H1 (cell line): ENCODE results near the gene PLCB4. TPM values are rescaled to one million over a fixed set of nuclear protein-coding genes. Genes with fewer than 3 reads are reported as not detected.

ENCODE experiments used
- CTCF ChIA-PET: fragments of 300-600 bp; sonication (Branson Sonifier 250); formaldehyde crosslinking; loops from one replicate; lab custom pipeline; 2021; ENCODE audit not compliant: partially characterized antibody; lab: Charles Lee
- POLR2A ChIA-PET: fragments of 300-600 bp; sonication (Branson Sonifier 250); formaldehyde crosslinking; loops from one replicate; lab custom pipeline; 2021; ENCODE audit warnings: inconsistent platforms; ENCODE audit not compliant: partially characterized antibody; lab: Charles Lee
- DNase-seq, 2 experiments: peaks; one replicate each; pipeline versions ENCODE4 v3.0.0 to v3.0.0-alpha.2; 2010 to 2022; ENCODE audit warnings: low spot score in 2 of 2, low read depth in 1 of 2, mixed read lengths in 1 of 2
- FAIRE-seq: peaks from 2 replicates; lab custom pipeline; 2011; peaks lifted over from hg19 to GRCh38; lab: Jason Lieb, UNC
- H2AFZ ChIP-seq: 2 replicates; pipeline ENCODE4 v1.8.1; 2012; ENCODE audit warnings: low read length, inconsistent platforms
- H2AK5ac ChIP-seq: 2 replicates; pipeline ENCODE4 v1.6.1; 2013; ENCODE audit warnings: low read depth, low read length
- H2BK120ac ChIP-seq: replicated peaks from 2 replicates; pipeline ENCODE3; 2013; ENCODE audit warnings: low read depth, low read length, inconsistent platforms
- H2BK12ac ChIP-seq: 2 replicates; pipeline ENCODE4 v1.6.1; 2013; ENCODE audit warnings: low read depth, low read length
- H2BK15ac ChIP-seq: 2 replicates; pipeline ENCODE4 v1.6.1; 2013; ENCODE audit warnings: low read length
- H2BK20ac ChIP-seq: 2 replicates; pipeline ENCODE4 v1.6.1; 2013; ENCODE audit warnings: low read length
- H2BK5ac ChIP-seq: 2 replicates; pipeline ENCODE4 v1.6.1; 2013; ENCODE audit warnings: low read depth, low read length
- H3K14ac ChIP-seq: 2 replicates; pipeline ENCODE4 v1.6.1; 2013; ENCODE audit warnings: inconsistent platforms; ENCODE audit not compliant: insufficient read length
- H3K18ac ChIP-seq: 2 replicates; pipeline ENCODE4 v1.6.1; 2013; ENCODE audit warnings: low read length; ENCODE audit errors: extremely low read depth
- H3K23ac ChIP-seq: 2 replicates; pipeline ENCODE4 v1.6.1; 2013; ENCODE audit warnings: inconsistent platforms; ENCODE audit not compliant: insufficient read length
- H3K23me2 ChIP-seq: 2 replicates; pipeline ENCODE4 v1.6.1; 2013; ENCODE audit warnings: low read depth, low read length
- H3K27ac ChIP-seq: 2 replicates; pipeline ENCODE4 v1.6.1; 2011; ENCODE audit warnings: low read depth, low read length, inconsistent platforms
- H3K27me3 ChIP-seq, 4 experiments: replicated peaks in 1 of 4; 1 replicate in 1 of 4; 2 replicates in 3 of 4; pipeline versions ENCODE4 v1.6.1 to v1.8.1; 2011 to 2013; ENCODE audit warnings: low read length in 3 of 4, mild to moderate bottlenecking in 3 of 4, inconsistent platforms in 2 of 4, mixed read lengths in 2 of 4, moderate library complexity in 1 of 4; ENCODE audit not compliant: control insufficient read depth in 3 of 4, insufficient read depth in 3 of 4; ENCODE audit errors: extremely low read depth in 1 of 4
- H3K36me3 ChIP-seq, 4 experiments: 2 replicates each; pipeline versions ENCODE4 v1.6.1 to v1.8.1; 2011 to 2013; ENCODE audit warnings: mild to moderate bottlenecking in 4 of 4, low read length in 3 of 4, moderate library complexity in 2 of 4, control low read depth in 1 of 4, inconsistent platforms in 1 of 4; ENCODE audit not compliant: insufficient read depth in 4 of 4, control insufficient read depth in 2 of 4
- H3K4ac ChIP-seq: replicated peaks from 2 replicates; pipeline ENCODE3; 2013; ENCODE audit warnings: low read length, low read depth, mixed read lengths, inconsistent platforms; ENCODE audit not compliant: insufficient read length
- H3K4me1 ChIP-seq, 4 experiments: replicated peaks in 1 of 4; 1 replicate in 1 of 4; 2 replicates in 3 of 4; pipeline versions ENCODE4 v1.6.1 to v1.8.1; 2011 to 2013; ENCODE audit warnings: low read length in 3 of 4, inconsistent platforms in 2 of 4, mixed read lengths in 1 of 4; ENCODE audit not compliant: insufficient read depth in 4 of 4, control insufficient read depth in 3 of 4
- H3K4me2 ChIP-seq, 2 experiments: 2 replicates each; pipeline versions ENCODE4 v1.6.1 to v1.8.1; 2011 to 2013; ENCODE audit warnings: low read depth in 2 of 2, low read length in 2 of 2, control low read depth in 1 of 2, inconsistent platforms in 1 of 2, mild to moderate bottlenecking in 1 of 2; ENCODE audit not compliant: insufficient read depth in 1 of 2
- H3K4me3 ChIP-seq, 4 experiments: fragments of 200-600, 300-600 bp in 1 of 4; sonication (generic), shearing (Covaris generic), sonication (Bioruptor Twin) in 1 of 4; 2 replicates each; pipeline versions ENCODE4 v1.5.1 to v1.8.1; 2011 to 2016; ENCODE audit warnings: low read length in 4 of 4, low read depth in 3 of 4, control low read depth in 2 of 4, inconsistent platforms in 2 of 4, mild to moderate bottlenecking in 2 of 4, mixed read lengths in 1 of 4, moderate library complexity in 1 of 4; ENCODE audit not compliant: insufficient read depth in 2 of 4; ENCODE audit errors: extremely low read depth in 1 of 4
- H3K56ac ChIP-seq: replicated peaks from 2 replicates; pipeline ENCODE3; 2013; ENCODE audit warnings: low read depth, mild to moderate bottlenecking, mixed read lengths, low read length, inconsistent platforms; ENCODE audit not compliant: insufficient read length
- H3K79me1 ChIP-seq: 2 replicates; pipeline ENCODE4 v1.6.1; 2013; ENCODE audit warnings: low read depth, low read length, control low read depth
- H3K79me2 ChIP-seq, 2 experiments: 2 replicates each; pipeline versions ENCODE4 v1.6.1 to v1.8.1; 2012 to 2013; ENCODE audit warnings: low read length in 2 of 2, mild to moderate bottlenecking in 2 of 2, inconsistent platforms in 1 of 2; ENCODE audit not compliant: insufficient read depth in 2 of 2, control insufficient read depth in 1 of 2
- H3K9ac ChIP-seq, 4 experiments: replicated peaks in 1 of 4; 1 replicate in 1 of 4; 2 replicates in 3 of 4; pipeline versions ENCODE4 v1.6.1 to v1.8.1; 2011 to 2013; ENCODE audit warnings: low read depth in 3 of 4, low read length in 3 of 4, control low read depth in 2 of 4, mild to moderate bottlenecking in 2 of 4, moderate library complexity in 2 of 4, inconsistent platforms in 1 of 4; ENCODE audit errors: extremely low read depth in 1 of 4
- H3K9me3 ChIP-seq, 2 experiments: 2 replicates each; pipeline versions ENCODE4 v1.6.1 to v1.8.1; 2012 to 2013; ENCODE audit warnings: mild to moderate bottlenecking in 2 of 2, moderate library complexity in 2 of 2, control low read depth in 1 of 2, inconsistent platforms in 1 of 2, low read depth in 1 of 2, low read length in 1 of 2, mixed read lengths in 1 of 2; ENCODE audit not compliant: insufficient read depth in 2 of 2
- H4K20me1 ChIP-seq, 2 experiments: replicated peaks in 1 of 2; 2 replicates each; pipeline versions ENCODE3 to v1.8.1; 2011 to 2013; ENCODE audit warnings: inconsistent platforms in 2 of 2, low read length in 2 of 2, mild to moderate bottlenecking in 1 of 2; ENCODE audit not compliant: insufficient read depth in 2 of 2, control insufficient read depth in 1 of 2
- H4K5ac ChIP-seq: 2 replicates; pipeline ENCODE4 v1.6.1; 2013; ENCODE audit warnings: low read length, low read depth, mixed read lengths, inconsistent platforms; ENCODE audit not compliant: insufficient read length
- H4K8ac ChIP-seq: 2 replicates; pipeline ENCODE4 v1.8.0; 2013; ENCODE audit warnings: mild to moderate bottlenecking, moderate library complexity, low read length, inconsistent platforms; ENCODE audit not compliant: insufficient read depth; ENCODE audit errors: extremely low read depth
- H4K91ac ChIP-seq: replicated peaks from 2 replicates; pipeline ENCODE3; 2013; ENCODE audit warnings: low read length, mixed read lengths, inconsistent platforms; ENCODE audit not compliant: insufficient read length
- HDAC2 ChIP-seq, 2 experiments: fragments of 300-600 bp in 1 of 2; sonication (generic) in 1 of 2; IDR thresholded peaks; 2 replicates each; pipeline ENCODE4 v1.6.1; 2011 to 2012; ENCODE audit warnings: low read depth in 2 of 2, low read length in 2 of 2, mild to moderate bottlenecking in 2 of 2, moderate library complexity in 2 of 2, borderline replicate concordance in 1 of 2, inconsistent platforms in 1 of 2
- RNF2 ChIP-seq: fragments of 200-900, 300-1000 bp; sonication (generic); IDR thresholded peaks from 2 replicates; pipeline ENCODE4 v1.7.1; 2016; ENCODE audit warnings: borderline replicate concordance, low read depth, mild to moderate bottlenecking, antibody characterized with exemption, low read length; ENCODE audit not compliant: poor library complexity, severe bottlenecking; ENCODE audit errors: missing control alignments
- WGBS, 2 experiments: shearing (Covaris generic) in 1 of 2; methylation state at CpG; one replicate each; pipeline versions ENCODE4 v1.1.6 to v1.1.7; 2013 to 2015; ENCODE audit warnings: low lambda C conversion rate in 2 of 2, mixed read lengths in 2 of 2, inconsistent platforms in 1 of 2, low coverage in 1 of 2, missing lambda C conversion rate in 1 of 2; ENCODE audit not compliant: insufficient replicate concordance in 2 of 2, insufficient coverage in 1 of 2, insufficient read length in 1 of 2; ENCODE audit errors: extremely low coverage in 1 of 2, missing lambda C conversion rate in 1 of 2; 5-methylcytosine and 5-hydroxymethylcytosine counted together
- polyA plus RNA-seq, 7 experiments: library from polyadenylated mRNA; depleted of rRNA in 3 of 7; stranded (reverse) in 5 of 7; unstranded in 2 of 7; fragments of >200 nt in 5 of 7; fragments of 200-250 nt in 2 of 7; gene quantifications; 1 replicate in 5 of 7; 2 replicates in 1 of 7; 4 replicates in 1 of 7; pipeline versions ENCODE4 v1.2.1 to v1.2.3, GENCODE V29; 2011 to 2013; ENCODE audit warnings: missing spikeins in 2 of 7, mixed read lengths in 2 of 7
- total RNA-seq: library from RNA; stranded (reverse); fragmentation: NEBNext Ultra II Directional; extraction: Animal tissue kit (Norgen Biotek cat#: 25700); gene quantifications from 2 replicates; pipeline ENCODE4 v1.2.1, GENCODE V29; 2021

Gene PLCB4
- total and polyA plus RNA-seq, 2 of the 8 experiments (the other 6 are each of a cell fraction or from before 2014, with no cell fraction given): 3.2 to 14.1 TPM

DNA sequence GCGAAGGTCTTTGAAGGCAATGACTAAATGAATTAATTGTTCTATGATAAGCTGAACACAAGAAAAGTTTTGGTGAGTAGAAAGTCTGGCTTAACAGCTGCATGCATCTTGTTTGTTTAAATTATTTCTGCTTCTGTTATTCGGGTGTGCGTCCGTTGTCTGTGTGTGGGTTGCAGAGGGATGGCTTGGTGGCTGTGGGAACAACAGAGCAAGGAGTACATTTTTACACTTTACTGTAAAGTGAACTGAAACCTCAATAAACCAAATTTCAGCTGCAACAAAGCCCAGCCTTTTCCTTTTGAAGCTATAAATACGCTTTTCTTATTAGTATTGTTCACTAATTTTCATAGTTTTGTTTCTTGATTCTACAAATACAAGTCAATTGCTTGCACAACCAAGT lies 442.0 kb downstream of the PLCB4 start:
- no peak overlapping the region for H3K27ac ChIP-seq
- no peak for FAIRE-seq
- CTCF ChIA-PET: no interaction called here

More for the DNA sequence above, 442.0 kb downstream of the PLCB4 start:
- no peak overlapping the region for H2BK15ac ChIP-seq
- no peak overlapping the region for H3K18ac ChIP-seq
- no peaks in the 10 kb centered on the region for H3K36me3 ChIP-seq
- no peak for DNase-seq
- POLR2A ChIA-PET: no interaction called here
- no peak overlapping the region for H2BK20ac ChIP-seq
- no peak overlapping the region for H4K91ac ChIP-seq
- H2BK120ac ChIP-seq: no peak overlapping the region
- H4K20me1 ChIP-seq: peaks cover 0 to 5% of the 10 kb centered on the region in 2 experiments
- no peak overlapping the region for H2AK5ac ChIP-seq
- no peak overlapping the region for H4K8ac ChIP-seq
- no peaks in the 10 kb centered on the region for H3K79me1 ChIP-seq
- H3K23me2 ChIP-seq: peaks cover 18% of the 10 kb centered on the region; the same call in 1 of the 2 replicates
- H2BK5ac ChIP-seq: no peak overlapping the region
- WGBS, 2 experiments: 78% methylated on average over 5 of the region's 5 CpGs; no CpG with 5 or more reads in 1 of the 2 experiments
- H3K4me2 ChIP-seq: no peak overlapping the region
- H3K9me3 ChIP-seq: no peaks in the 10 kb centered on the region
- H3K23ac ChIP-seq: no peak overlapping the region
- H3K14ac ChIP-seq: no peak overlapping the region
- peaks cover 65 to 99% (median 81%) of the 10 kb centered on the region in 4 experiments for H3K27me3 ChIP-seq
- H3K9ac ChIP-seq: no peak overlapping the region
- TF ChIP-seq RNF2: peak; percentile 46
- no peak for TF ChIP-seq HDAC2 (IDR thresholded peaks at IDR 0.05; ENCODE audit: borderline replicate concordance in 1 of 2, low read depth in 2 of 2, low read length in 2 of 2)
- H4K5ac ChIP-seq: no peak overlapping the region
- H2BK12ac ChIP-seq: no peak overlapping the region
- H3K56ac ChIP-seq: no peak overlapping the region
- no peak overlapping the region for H3K4ac ChIP-seq
- H2AFZ ChIP-seq: no peak overlapping the region
- no peak overlapping the region for H3K4me3 ChIP-seq
- H3K4me1 ChIP-seq: peaks cover 6 to 37% (median 18%) of the 10 kb centered on the region in 4 experiments
- H3K79me2 ChIP-seq: no peaks in the 10 kb centered on the region
